HG03575 (cell line): ENCODE data around the gene CYTH2.
"Not testable (repeated sequence)": the region's sequence is repeated elsewhere in the genome, so short reads cannot be mapped to it uniquely, and the experiment has no call there.

Experiments used
- ATAC-seq: cut with Tn5 transposase; IDR thresholded peaks from one replicate; pipeline ENCODE4 v1.9.1; 2021; ENCODE audit not compliant: unreplicated experiment, insufficient number of reproducible peaks, low FRiP score; ENCODE audit errors: extremely low read depth

CYTH2 gene

DNA sequence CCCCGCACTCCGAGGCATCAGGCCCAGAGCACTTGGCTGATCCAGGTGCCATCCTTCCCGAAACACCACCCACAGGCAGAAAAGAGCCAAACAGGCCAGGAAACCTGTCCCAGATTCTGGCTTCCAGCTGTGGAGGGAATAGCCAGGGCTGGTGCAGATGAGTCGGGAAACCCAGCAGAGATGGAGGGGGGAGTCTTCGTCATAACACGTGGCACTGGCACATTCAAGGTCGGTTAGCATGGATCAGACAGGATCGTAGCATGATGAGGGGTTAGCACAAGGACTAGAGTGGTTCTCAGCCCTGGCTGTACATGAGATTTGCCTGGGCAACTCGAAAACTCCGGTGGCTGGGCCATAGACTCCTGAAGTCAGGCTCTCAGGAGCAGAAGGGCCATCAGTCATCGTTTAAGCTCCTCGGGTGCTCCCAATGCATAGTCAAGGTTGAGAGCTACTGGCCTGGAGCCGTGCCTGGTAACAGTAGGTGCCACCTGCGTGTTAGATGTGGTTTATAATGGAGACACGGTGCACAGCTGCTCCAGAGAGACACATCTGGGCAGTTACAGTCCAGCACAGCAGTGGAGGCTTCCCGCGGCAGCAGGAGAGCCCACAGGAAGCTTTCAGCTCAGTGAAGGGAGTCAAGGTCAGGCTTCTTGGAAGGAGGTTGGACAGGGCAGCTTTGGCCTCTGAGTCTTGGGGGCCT, 6.3 kb downstream of the CYTH2 start:
- no peak for ATAC-seq

DNA sequence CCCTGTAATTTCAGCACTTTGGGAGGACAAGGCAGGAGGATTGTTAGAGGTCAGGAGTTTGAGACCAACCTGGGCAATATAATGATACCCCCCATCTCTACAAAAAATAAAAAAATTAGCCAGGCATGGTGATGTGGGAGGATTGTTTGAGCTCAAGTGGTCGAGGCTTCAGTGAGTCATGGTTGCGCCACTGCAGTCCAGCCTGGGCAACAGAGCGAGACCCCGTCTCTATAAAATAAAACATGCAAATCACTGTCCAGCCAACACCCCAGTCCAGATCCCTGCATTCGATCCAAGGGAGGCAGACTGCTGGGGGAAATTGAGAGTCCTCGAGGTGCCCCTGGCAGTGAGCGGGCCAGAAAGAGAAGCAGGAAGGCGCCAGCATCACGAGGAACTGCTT, 7.0 kb downstream of the CYTH2 start:
- no peak for ATAC-seq

DNA sequence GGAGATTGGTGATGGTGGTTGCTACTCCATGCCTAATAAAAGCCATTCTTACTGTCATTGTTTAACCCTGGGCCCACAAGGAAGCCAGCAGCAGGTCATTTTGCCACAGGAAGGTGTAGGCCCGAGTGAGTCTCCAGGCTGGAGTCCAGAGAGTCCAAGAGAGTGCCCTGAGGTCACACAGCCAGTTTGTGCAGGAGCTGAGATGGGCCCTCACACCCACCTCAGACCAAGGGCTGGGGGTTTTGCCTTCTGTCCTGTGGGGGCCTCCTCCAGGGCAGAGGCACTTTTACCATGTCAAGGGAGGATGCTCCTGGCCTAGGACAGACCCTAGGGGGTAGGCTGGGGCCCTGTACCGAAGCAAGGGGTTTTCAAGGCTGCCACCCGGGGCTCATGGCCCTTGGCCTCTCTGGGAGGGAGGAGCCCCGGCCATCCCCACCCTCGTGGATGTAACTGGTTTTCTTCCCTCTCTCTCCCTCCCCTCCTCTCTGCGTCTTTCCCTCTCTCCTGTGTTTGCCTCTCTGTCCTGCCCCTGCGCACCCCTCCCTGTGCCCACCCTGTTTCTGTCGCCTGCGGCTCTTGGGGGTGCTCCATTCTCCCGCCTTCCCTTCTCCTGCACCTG, 8.0 kb downstream of the CYTH2 start:
- no peak for ATAC-seq

DNA sequence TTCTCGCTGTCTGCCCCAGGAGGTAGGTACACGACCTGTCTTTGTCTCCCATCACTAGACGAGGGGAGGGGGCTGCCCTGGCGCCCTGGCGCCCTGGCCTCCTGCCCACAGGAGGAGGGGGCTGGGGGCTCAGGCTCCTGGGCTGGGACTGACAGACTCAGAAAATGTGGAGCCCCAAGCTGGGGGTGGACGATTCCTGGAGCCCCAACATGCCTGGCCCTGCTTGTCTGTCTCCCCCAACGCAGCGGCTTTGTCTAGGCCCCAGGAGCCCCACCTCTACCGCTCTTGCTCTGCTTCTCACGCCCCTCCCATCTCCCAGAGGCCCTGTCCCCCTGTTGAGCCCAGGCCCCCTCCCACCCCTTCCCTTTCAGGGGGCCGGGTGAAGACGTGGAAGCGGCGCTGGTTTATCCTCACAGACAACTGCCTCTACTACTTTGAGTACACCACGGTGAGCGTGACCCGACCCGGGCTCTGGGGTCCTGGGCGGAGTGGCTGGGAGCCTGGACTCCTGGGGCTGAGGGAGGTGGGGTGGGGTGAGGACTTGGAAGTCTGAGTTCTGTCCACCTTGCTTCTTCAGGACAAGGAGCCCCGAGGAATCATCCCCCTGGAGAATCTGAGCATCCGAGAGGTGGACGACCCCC, 8.6 kb downstream of the CYTH2 start:
- no peak for ATAC-seq

DNA sequence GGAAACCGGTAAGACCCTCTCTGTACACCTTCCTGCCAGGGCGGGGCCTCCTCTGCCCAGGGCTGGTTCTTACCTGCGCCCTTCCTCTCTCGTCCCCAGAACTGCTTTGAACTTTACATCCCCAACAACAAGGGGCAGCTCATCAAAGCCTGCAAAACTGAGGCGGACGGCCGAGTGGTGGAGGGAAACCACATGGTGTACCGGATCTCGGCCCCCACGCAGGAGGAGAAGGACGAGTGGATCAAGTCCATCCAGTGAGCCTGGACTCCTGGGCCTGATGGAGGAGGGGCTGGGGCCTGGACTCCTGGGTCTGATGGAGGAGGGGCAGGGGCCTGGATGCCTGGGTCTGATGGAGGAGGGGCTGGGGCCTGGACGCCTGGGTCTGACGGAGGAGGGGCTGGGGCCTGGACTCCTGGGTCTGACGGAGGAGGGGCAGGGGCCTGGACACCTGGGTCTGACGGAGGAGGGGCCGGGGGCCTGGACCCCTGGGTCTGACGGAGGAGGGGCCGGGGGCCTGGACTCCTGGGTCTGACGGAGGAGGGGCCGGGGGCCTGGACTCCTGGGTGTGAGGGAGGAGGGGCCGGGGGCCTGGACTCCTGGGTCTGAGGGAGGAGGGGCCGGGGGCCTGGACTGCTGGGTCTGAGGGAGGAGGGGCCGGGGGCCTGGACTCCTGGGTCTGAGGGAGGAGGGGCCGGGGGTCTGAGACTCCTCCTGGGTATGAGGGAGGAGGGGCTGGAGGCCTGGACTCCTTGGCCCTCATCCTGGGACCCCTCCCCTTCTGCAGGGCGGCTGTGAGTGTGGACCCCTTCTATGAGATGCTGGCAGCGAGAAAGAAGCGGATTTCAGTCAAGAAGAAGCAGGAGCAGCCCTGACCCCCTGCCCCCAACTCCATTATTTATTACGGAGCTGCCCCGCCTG, 9.4 kb downstream of the CYTH2 start:
- no peak for ATAC-seq

DNA sequence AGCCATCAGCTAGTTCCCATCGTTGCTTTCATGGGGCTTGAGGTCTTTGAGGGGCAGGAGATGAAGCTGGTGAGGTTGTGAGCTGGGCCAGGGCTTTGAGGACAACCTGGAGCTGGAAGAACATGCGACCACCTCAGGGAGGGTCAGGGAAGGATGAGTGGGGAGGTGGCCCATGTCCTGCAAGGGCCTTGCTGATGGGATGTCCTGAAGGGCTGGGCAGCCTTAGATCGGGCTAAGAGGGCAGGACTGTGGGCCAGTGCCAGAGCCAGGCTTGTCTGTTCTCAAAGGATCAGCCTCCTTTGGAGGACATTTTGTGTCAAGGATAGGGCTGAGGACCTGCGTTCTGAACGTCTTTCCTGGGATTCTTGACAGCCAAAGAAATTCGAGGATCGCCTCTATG, 10.5 kb downstream of the CYTH2 start:
- ATAC-seq = no peak

DNA sequence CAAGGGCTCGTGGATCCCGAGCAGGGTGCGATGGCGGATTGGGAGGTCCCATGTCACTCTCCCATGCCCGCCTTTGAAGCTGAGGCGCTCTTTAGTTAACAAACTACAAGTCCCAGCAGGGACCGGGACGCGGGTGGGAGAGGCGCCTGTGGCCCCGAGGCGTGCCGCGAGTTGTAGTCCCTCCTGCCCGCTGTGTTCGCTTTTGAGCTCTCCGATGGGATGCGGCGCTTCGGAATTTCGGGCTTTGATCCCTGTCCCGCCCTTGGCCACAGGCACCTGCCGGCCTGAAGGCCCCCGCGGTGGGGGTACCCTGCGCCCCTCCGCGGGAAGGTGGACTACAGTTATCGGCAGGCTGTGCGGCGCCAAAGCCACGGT, 11.0 kb downstream of the CYTH2 start:
- no peak for ATAC-seq

DNA sequence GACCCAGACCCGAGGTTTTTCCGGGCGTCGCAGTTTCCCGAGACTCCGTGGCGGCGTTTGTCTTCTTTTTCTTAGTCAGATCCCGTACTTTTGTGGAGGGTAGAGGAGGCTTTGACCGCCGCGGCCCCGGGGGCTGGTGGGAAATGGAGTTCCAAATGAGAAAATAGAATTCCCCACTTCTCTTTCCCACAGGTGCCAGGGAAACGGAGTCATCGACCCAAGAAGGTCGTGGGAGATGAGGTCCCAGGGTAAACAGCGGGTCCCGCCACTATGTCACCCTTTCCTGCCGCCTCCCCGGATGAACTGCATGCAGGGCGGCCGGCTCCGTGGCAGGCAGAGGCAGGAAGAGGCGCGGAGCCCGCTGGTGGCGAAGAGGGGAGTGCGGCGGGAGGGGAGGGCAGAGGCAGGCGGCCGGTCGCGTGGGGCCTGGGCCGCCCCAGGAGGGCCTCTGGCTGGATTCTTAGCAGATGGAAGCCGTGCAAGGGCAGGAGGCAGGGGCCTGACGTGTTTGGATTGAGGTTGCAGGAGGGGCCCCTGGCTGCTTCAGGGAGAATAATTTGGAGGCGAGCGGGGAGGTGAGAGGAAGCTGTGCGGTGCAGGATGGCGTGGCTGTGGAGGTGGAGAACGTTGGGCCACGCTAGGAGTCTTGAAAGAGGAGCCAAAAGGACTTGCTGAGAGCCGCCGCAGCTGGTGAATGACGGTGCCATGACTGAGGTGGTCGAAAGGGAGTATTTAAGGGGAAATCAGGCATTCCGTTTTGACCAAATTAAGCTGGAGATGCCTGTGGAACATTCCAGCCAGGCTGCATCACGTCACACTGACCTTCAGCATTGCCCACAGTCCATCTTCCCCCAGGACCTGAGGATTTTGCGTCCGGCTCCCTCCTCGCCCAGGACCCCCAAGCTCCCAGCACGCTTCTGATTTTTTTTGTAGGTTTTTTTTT, 11.7 kb downstream of the CYTH2 start:
- ATAC-seq = no peak

DNA sequence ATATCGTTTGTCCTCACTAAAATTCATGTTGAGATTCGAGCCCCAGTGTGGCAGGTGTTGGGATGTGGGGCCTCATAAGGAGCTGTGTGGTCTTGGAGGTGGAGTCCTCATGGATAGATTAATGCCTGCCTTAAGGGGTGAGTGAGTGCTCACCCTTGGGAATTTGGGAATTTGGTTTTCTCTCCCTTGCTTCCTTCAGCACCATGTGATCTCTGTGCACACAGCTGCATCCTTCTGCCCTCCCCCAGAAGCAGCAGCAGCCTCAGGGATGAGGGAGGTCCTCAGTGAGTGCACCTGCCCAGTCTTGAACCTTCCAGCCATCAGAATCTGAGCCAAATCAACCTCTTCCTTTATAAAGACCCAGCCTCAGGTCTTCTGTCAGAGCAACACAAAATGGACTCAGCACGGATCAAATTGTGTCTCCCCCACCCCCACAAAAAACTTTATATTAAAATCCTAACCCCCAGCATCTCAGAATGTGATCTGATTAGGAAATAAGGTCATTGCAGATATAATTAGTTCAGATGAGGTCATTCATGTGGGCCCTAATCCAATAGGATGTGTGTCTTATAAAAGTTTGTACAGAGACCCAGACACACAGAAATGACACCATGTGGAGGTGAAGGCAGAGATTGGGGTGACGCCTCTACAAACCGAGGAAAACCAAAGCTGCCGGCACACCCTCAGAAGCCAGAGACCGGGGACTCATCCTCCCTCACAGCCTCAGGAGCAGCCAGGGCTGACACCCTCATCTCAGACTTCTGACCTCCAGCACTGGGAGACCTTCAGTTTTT, 12.9 kb downstream of the CYTH2 start:
- ATAC-seq = no peak

DNA sequence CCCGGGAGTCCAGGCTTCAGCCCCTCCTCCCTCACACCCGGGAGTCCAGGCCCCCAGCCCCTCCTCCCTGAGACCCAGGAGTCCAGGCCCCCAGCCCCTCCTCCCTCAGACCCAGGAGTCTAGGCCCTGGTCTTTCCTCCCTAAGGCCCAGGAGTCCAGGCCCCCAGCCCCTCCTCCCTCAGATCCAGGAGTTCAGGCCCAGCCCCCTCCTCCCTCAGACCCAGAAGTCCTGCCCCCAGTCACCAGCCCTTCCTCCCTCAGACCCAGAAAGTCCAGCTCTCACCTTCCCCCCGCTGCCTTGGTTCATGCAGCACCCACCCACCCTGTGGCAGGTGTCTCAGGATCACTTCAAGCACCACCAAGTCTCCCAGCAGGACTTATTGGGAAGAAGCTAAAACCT, 14.1 kb downstream of the CYTH2 start:
- no peak for ATAC-seq

DNA sequence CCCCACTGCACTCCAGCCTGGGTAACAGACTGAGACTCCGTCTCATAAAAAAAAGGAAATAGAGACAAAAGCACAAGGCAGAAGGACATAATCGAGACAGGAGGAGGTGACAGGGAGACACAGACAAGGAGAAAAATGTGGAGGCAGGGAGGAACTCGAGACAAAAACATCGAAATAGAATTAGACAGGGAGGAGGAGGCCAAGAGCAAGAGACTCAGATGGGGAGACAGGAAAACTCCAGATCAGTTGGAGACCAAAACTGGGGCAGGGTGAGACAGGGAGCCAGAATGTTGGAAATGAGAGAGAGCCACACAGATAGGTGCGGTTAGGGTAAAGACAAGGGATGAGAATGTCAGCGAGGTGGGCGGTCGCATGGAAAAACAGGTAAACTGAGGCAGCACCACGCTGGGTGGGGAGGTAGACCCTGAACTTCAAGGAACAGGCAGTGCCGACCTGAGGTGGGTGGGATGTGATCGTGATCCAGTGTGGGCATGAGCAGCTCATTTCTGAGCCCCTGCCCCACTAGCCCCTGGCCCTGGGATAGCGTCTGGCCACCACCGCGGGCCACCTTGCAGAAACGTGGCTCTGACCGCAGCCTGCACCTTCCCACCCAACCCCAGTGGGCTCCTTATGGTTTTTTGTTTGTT, 15.2 kb downstream of the CYTH2 start:
- ATAC-seq = no peak

DNA sequence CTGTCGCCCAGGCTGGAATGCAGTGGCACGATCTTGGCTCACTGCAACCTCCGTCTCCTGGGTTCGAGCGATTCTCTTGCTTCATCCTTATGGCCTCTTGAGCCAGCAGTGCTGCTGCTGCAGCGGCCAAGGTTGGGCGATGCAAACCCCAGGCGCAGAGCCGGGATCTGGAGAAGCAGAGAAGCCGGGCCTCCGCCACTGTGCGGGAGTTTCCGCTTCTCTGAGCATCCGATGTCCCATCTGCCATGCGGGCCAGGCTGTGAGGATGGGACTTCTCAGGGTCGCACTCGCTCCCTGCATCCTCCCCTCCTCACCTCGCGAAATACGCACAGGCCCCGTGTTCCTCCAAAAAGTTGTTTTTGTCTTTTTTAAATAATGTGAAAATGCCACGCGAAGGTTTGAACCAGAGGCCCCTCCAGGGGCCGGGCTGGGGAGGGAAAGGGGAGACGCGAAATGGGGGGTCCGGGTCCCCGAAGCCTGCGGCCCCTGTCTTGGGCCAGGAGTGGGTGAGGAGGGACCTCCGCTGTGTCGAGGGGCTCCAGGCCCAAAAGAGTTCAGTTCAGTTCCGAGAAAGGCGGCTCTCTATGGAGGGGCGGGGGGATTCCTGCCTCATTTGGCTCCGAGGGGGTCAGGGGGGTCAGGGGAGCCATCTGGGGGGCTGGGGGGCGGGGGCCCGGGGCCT, 15.9 kb downstream of the CYTH2 start:
- no peak for ATAC-seq

DNA sequence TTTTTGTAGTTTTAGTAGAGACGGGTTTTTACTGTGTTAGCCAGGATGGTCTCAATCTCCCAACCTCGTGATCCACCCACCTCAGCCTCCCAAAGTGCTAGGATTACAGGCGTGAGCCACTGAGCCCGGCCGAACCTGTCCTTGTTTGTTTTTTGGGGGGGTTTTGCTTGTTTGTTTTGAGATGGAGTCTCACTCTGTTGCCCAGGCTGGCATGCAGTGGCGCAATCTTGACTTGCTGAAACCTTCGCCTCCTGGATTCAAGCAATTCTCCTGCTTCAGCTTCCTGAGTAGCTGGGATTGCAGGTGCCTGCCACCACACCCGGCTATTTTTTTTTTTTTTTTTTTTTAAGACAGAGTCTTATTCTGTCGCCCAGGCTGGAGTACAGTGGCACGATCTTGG, 17.5 kb downstream of the CYTH2 start:
- ATAC-seq = not testable (repeated sequence)

DNA sequence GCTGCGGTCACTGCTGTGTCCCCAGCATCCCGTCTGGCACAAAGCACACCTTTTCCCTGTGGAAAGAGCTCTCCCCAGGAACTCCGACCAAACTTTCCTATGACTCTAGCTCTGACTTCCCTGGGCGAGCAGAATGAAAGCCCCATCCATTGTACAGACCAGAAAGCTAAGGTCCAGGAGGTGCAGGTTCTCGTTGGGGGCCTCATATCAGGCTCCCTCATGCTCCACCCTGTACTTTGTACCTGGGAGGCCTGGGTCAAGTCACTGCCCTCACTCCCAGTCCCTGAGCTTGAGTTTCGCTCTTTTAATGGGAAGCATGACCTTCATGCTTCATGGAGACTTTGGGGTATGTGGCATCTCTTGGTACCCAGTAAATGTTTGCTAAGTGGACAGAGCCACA, 18.4 kb downstream of the CYTH2 start:
- no peak for ATAC-seq

DNA sequence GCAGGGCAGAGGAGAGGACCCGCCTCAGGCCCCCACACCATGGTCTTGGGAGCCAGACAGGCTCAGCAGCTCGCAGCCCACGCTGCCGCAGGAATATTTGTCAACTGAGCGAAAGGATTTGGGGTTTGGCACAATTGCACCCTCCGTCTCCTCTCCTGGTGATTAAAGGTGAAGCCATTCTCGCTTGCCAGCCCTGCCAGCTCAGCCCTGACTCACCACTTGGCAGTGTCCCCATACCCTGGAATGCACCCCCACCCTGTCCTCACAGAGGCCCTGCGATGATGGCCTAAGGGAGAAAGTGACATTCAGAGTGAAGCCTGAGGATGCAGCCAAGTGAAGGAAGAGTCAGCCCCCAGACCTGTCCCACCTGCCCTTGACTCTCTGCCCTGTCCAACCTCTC, 18.8 kb downstream of the CYTH2 start:
- ATAC-seq = no peak

DNA sequence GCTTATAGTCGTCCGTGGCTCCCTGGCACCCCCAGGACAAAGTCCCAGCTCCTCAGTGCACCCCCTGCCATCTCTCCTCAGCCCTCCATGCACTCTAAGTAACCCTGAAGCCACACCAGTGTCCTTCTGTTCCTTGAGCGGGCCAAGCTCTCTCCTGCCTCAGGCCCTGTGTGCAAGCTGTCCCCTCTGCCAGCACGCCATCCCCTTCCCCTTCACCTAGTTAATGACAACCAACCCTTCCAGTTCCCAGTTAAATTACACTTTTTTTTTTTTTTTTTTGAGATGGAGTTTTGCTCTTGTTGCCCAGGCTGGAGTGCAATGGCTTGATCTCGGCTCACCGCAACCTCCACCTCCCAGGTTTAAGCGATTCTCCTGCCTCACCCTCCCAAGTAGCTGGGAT, 19.3 kb downstream of the CYTH2 start:
- not testable (repeated sequence) for ATAC-seq
